Measurements from ENCODE around the gene SLC44A5.

GRCh38 chr1:75220072-75220471 is 390.8 kb downstream of the SLC44A5 start:
- TF ChIP-seq POLR2AphosphoS5 (IDR thresholded peaks at IDR 0.05): no peak
- no peak for TF ChIP-seq CTCF (IDR thresholded peaks at IDR 0.05 in 8 of 11, conservative IDR thresholded peaks at IDR 0.05 in 3 of 11)
- TF ChIP-seq POLR2A (IDR thresholded peaks at IDR 0.05): no peak

All from spleen (tissue), 7 donors.